ENCODE data around the gene USP16.

Gene USP16

DNA sequence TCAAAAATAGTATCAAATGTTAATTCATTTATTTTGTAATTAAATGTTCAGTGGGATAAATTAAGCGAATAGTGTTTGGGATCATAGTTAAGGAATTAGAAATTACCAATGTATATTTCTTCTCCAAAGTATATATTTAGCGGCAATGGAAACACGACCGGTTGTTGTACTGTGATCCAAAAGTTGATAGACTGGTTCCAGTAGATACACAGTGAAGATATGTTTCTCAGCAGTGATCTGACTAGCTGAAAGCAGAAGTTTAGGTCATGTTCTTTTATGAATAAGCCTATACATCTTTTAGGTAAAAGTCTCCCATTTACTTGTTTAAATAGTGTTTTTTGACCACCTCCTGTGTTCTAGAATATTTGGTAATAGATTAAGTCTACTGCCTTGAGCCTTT is 8.8 kb downstream of the USP16 start:
- DNase-seq (ENCODE audit: low read depth in 1 of 2, low spot score in 1 of 2) = no peak

DNA sequence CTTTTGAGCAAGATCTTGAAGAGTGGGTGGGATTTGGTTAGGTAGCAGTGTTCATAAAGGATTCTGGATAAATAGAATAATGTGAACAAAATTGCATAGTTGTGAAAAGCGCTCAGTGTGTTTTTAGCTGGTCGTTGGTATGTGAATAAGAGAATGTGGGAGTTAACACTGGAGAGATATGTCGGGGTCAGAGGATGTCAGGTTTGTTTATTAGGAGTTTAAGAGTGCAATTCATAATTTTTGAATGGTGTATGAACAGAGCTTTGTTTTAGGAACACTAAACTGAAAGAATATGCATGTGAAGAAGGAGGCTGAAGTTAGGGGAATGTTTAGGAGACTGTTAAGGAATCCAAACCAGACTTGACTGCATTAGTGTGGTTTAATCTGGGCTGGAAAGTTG is 9.4 kb downstream of the USP16 start:
- DNase-seq (ENCODE audit: low read depth in 1 of 2, low spot score in 1 of 2) = no peak

DNA sequence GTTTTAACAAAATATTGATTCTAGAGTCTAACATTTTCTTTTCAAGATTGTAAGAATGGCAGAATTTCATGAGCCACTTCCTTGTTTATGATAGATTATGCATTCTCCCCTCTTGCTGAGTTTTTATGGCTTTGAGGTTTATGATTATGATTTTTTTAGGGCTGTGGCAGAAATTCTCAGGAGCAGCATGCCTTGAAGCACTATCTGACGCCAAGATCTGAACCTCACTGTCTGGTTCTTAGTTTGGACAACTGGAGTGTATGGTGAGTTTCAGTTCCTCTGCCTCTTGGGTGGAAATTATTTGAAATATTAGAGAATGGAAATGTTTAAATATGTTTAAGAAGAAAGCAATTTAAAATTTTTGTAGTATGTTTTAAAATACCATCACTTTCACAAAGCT is 10.2 kb downstream of the USP16 start:
- no peak for DNase-seq (ENCODE audit: low read depth in 1 of 2, low spot score in 1 of 2)

DNA sequence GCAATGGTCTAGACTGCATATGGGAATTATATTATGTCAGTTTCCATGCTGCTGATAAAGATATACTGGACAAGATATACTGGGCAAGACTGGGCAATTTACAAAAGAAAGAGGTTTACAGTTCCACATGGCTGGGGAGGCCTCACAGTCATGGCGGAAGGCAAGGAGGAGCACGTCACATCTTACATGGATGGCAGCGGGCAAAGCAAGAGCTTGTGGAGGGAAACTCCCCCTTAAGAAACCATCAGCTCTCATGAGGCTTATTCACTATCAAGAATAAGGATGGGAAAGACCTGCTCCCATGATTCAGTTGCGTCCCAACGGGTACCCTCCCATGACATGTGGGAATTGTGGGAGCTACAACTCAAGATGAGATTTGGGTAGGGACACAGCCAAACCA is 27.8 kb downstream of the USP16 start:
- DNase-seq (ENCODE audit: low read depth in 1 of 2, low spot score in 1 of 2) = no peak

DNA sequence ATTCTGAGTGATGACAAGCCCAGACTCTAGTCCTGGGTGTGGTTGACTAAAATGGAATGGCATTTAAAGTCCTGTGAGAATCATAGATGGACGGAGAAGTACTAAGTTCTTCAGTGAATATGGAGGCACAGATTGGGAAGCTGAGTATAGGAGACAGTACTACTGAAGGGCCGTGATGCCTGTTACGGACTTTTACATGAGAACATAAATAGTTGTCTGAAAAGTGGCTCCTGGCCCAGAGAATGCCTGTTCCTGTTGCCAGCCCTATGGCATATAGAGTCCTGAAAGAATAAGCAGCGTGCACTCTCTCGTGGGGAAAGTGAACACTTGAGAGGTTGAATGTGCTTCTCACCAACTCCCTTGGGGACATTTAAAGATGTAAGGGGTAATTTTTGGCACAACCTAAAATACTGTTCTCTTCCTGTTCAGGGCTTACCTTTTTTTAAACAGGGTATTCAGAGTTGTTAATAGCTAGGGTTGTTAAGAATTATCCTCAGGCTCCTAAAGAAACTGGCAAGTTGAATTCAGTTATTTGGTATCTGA is 28.6 kb downstream of the USP16 start:
- no peak for DNase-seq (ENCODE audit: low read depth in 1 of 2, low spot score in 1 of 2)

DNA sequence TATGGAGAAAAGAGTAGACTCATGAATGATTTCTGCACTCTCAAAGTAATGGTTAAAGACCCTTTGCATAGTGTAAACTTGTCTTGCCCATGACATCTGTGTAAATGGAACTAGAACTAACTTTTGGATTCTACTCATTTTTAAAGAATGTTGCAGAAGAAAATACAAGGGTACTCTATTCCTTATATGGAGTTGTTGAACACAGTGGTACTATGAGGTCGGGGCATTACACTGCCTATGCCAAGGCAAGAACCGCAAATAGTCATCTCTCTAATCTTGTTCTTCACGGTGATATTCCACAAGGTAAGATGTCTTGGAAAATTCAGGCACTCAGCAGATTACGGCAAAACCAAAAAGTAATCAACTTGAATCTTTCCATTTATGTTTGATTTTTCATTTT is 29.2 kb downstream of the USP16 start:
- no peak for DNase-seq (ENCODE audit: low read depth in 1 of 2, low spot score in 1 of 2)

DNA sequence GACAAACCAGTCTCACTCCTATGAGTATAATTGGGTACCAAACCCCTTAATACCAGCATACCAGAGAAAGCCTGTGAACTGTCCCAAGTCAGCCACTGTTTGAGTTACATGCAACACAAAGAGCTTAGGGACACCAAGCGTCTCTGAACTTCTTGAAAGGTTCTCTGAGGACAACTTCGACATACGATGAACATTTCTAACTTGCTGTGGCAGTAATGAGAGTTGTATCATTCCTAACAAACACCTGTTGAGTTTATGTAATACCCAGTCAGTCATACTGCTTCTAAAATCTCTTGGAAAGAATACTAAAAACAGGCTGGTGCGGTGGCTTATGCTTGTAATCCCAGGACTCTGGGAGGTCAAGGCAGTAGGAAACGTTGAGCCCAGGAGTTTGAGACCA is 30.6 kb downstream of the USP16 start:
- no peak for DNase-seq (ENCODE audit: low read depth in 1 of 2, low spot score in 1 of 2)

DNA sequence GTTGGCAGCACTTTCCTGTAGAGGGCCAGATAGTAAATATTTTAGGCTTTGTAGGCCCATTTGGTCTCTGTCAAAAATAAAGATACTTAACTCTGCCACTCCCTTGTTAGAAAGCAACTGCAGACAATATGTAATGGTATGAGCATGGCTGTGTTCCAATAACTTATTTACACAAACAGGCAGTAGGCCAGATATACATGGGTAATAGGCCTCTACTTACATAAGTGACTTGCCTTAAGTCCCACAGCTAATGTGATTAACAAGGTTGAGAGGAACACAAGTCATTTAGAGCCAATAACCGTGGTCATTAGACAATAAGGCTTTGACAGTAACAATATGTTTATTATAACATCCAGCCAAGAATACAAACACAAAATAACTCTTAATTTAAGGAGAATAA is 31.5 kb downstream of the USP16 start:
- no peak for DNase-seq (ENCODE audit: low read depth in 1 of 2, low spot score in 1 of 2)

DNA sequence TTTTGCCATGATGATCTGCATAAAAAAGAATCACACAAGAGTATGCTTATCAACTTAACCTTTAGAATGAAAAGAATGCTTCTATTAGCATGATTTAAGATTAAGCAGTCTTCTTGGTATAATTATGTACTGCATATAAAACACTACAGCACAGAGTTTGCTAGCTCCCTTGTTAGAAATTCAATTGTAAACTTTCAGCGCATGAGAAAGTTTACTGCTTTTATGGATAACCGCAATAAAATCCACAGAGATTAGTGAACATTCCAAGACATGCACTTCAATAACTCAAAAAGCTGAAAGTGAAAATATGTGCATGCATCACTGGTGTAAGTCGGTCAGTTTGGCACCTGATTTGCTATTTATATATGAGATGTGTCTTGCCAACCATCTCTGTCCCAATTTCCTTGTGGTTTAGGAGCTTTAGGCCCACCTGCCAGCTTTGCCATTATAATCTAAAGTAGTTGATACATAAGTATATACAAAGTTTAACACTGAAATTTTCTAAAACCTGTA is 32.1 kb downstream of the USP16 start:
- DNase-seq (ENCODE audit: low read depth in 1 of 2, low spot score in 1 of 2) = no peak

DNA sequence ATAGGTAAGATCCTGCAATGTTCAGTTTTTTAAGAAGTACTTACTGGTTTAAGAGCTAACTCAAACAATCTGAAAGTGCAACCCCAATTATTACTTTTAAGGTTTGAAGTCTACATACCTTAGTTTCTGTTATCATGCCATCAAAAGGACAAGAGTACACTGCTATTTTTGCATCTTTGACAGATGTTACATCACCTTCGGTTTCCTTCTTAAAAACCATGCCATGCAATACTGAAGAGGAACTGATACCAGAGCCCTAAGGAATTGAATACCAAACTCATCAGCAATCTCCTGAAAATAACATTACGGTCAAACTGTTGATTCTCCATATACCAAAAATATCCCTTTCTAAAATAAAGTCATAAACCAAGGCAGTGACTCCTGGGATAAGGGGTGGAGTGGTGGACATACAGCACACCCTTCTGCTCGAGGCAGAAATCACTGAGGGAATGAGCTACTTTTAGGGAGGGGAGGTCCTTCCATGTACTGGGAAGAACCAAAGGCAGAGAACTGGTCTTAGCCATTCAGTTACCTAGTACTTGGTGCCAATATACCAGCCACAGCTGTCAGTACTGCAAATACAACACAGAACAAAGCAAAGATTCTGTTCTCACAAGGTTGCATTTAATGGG is 40.5 kb downstream of the USP16 start:
- no peak for DNase-seq (ENCODE audit: low read depth in 1 of 2, low spot score in 1 of 2)

DNA sequence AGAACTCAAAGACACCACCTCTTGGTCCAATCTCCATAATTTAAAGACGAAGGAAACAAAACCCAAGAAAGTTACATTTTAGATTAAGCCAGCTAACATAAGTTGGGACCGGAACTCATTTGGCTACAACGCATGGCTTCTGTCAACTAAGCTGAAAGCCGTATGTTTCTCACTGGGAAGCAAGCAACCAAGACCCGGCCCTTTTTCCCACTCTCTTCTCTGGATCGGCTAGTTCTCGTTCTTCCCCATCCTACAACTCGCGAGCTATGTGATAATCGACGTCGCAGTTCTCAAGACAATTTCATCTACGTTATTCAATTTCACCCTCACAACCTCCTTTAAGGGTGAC is 48.4 kb downstream of the USP16 start:
- no peak for DNase-seq (ENCODE audit: low read depth in 1 of 2, low spot score in 1 of 2)

DNA sequence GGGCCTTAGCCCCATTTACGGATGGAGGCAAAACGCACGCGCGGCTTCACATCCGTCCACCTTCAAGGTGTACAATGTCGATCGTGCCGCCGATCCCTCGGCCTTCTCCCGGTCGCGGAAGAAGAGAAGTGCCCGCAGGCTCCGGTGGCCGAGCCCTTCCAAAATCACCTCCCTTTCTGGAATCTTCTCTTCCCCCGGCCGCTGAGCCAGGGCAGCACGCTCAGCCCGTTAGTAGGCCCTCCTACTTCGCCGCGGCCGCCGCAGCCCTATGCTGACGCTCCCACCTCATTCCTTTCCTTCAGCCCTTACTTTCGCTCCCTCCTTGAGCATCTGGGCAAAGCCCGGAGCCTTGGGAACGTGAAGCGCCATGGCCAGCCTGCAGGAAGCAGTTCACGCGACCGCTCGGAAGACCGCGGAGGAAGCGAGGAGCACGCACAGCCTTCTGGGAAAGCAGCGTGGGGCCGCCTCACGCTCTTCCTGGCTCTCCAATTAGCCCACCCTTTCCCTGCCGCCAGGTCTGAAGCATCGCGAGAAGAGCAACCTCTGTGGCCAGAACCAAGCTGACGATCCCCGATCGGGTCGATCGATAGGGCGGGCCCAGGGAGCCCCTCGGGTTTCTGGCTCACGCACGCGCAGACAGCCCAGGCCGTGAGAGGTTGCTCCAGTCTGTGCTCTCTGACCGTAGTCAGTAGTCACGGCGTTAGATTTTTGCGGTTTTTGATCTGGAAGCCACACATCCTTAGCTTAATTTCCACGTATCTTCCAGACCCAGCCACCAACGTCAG is 48.9 kb downstream of the USP16 start, which contains the start of gene CCT8:
CCT8 (minus strand) TSS at position 427 of the 785 bp plus-strand sequence; CDS start at position 369, 58 bp downstream.
- peak; percentile 95 to 96 for DNase-seq (ENCODE audit: low read depth in 1 of 2, low spot score in 1 of 2)

DNA sequence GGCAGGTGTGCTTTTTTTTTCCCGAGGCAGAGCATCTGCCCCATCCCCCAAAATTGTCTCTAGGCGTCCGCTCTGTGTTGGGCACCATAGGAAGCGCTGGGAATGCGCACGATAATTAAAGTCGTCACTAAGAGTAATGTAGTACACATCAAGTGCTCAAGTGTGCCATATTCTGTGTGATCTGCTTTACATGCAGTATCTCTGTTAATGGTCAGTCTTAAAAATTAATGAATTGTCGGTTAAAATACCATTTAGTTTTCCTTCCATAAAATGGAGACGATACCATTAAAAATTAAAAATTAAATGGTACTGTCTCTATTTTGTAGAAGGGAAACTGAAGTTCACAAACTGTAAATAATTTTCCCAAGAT is 49.5 kb downstream of the USP16 start:
- no peak for DNase-seq (ENCODE audit: low read depth in 1 of 2, low spot score in 1 of 2)

DNA sequence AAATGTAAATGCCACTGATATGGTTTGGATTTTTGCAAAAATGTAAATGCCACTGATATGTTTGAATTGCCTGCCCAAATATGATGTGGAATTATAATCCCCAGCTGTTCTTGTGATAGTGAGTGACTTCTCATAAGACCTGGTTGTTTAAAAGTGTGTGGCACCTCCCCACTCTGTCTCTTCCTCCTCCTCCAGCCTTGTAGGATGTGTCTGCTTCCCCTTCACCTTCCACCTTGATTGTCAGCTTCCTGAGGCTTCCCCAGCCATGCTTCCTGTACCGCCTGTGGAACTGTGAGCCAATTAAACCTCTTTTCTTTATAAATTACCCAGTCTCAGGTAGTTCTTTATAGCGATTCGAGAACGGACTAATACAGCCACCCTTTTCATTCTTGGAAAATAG is 50.3 kb downstream of the USP16 start:
- DNase-seq (ENCODE audit: low read depth in 1 of 2, low spot score in 1 of 2) = no peak

DNA sequence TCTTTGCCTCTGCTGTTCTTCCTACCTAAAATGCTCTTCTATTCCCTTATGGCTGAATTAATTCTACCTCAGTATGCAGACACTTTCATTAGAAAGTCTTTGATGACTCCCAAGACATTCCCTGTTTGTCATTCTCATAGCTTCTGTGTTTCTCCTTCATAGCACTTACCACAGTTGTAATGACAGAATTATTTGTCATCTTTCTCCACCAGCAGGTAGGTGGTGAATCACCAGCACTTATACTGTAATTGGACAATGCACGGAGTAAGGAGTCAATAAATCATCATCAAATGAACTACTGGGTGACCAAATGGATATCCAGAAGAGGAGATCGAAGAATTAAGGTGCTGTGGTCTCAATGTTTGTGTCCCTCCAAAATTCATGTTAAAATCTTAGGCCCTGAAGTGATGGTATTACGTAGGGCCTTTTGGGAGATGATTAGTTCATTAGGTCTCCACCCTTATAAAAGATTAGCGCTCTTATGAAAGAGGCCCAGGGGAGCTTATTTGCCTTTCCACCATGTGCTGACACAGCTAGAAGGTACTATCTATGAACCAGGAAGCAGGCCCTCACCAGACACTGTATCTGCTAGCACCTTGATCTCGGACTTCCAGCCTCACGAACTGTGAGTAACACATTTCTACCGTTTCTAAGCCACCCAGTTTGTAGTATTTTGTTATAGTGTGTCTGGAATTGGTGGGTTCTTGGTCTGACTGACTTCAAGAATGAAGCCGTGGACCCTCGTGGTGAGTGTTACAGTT is 51.4 kb downstream of the USP16 start:
- DNase-seq (ENCODE audit: low read depth in 1 of 2, low spot score in 1 of 2) = no peak

DNA sequence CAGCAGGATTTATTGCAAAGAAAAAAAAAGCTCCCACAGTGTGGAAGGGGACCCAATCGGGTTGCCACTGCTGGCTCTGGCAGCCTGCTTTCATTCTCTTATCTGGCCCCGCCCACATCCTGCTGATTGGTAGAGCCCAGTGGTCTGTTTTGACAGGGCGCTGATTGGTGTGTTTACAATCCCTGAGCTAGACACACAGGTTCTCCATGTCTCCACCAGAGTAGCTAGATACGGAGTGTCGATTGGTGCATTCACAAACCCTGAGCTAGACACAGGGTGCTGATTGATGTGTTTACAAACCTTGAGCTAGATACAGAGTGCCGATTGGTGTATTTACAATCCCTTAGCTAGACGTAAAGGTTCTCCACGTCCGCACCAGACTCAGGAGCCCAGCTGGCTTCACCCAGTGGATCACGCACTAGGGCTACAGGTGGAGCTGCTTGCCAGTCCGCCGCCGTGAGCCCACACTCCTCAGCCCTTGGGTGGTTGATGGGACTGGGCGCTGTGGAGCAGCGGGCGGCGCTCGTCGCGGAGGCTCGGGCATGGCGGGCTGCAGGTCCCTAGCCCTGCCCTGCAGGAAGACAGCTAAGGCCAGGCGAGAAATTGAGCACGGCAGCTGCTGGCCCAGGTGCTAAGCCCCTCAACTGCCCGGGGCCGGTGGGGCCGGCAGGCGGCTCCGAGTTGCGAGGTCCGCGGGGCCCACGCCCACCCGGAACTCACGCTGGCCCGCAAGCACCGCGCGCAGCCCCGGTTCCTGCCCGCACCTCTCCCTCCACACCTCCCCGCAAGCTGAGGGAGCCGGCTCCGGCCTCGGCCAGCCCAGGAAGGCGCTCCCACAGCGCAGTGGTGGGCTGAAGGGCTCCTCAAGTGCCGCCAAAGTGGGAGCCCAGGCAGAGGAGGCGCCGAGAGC is 52.5 kb downstream of the USP16 start:
- peak; percentile 37 to 48 for DNase-seq (ENCODE audit: low read depth in 1 of 2, low spot score in 1 of 2)

DNA sequence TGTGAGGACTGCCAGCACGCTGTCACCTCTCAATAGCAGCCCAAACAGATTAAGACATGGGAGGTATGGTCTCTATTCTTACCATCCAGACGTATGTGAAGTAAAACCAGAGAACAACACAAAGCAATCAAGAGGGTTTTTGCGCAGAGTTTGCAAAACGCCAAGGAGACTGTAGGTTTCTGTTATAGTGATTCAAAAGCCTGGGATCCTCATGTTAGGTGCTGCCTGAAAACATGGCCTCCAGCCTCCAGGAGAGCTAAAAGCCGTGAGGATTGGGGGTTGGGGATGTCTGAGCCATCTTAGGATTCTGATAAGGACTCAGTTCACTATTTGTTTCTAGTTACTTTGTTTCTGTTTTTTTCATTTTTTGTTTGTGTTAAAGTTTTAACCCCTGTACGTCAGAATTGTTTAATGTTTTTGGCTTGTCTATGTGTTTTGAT is 53.2 kb downstream of the USP16 start:
- no peak for DNase-seq (ENCODE audit: low read depth in 1 of 2, low spot score in 1 of 2)

DNA sequence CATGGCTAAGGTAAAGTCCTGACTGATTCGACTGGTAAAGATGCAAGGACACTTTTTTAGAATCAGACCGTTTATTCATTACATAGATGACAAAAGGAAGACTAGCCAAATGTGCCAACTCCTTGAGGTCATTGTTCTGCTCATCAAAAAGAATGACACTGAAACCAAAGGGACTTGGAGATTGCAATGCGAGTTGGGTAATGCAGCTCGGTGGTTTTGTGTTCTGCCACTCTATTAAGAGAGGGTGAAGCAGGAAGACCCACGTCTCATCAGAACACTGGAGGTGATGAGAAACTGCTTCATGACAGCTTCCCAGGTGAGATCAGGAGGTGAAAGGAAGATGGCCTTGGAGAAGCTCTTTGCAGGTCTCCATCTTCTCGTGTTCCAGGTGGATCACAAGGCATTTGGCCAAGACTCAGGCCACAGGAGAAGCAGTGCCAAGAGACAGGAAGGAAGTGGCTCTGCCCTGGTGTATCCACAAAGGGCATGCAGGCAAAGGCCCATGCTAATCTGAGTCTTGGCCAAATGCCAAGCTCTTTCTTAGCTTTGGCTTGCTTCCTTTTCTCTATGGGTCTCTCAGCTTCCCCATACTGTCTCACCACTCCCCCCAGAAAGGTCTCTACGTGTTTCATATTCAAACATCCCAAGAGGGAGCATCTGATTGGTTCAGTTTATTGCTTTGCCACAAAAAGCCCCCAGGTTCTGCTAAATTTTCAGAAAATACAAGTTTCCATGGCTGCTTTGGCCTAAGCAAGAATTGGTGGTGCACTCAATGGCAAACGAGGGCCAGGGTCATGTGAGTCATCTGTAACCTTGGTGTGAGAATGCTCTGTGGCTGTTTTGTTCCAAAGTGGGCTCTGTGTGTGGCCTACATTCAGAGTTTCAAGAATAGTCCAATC is 54.6 kb downstream of the USP16 start:
- no peak for DNase-seq (ENCODE audit: low read depth in 1 of 2, low spot score in 1 of 2)

DNA sequence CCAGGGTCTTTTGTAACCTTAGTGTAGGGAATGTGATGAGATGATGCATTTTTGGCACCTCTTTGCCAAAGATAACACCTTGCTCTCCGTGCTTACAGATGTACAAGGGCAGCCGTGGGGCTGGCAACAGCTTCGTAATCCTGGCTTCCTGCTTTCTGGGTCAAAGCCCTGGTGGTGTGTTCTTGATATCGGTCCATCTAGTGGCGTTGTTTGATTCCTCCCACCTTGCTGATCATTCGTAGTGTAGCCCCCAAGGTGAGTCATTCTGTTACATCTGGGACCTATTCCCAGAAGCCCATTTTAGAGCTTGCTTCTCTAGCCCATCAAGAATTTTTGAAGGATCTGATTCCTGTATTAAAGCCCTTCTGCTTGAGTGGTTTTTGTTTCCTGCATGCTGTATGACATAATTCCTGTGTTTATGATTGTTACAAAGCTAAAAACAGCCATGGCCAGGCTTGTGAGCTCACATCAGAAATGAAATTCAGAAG is 56.0 kb downstream of the USP16 start:
- DNase-seq (ENCODE audit: low read depth in 1 of 2, low spot score in 1 of 2) = no peak

Data from stimulated activated CD4-positive, alpha-beta T cell treated with anti-CD3 and anti-CD28 coated beads, Interleukin-15, amount 100 ng/mL, for 1 hour (primary cell).